Measurements from ENCODE around the gene CRIM1.

CRIM1 gene

DNA sequence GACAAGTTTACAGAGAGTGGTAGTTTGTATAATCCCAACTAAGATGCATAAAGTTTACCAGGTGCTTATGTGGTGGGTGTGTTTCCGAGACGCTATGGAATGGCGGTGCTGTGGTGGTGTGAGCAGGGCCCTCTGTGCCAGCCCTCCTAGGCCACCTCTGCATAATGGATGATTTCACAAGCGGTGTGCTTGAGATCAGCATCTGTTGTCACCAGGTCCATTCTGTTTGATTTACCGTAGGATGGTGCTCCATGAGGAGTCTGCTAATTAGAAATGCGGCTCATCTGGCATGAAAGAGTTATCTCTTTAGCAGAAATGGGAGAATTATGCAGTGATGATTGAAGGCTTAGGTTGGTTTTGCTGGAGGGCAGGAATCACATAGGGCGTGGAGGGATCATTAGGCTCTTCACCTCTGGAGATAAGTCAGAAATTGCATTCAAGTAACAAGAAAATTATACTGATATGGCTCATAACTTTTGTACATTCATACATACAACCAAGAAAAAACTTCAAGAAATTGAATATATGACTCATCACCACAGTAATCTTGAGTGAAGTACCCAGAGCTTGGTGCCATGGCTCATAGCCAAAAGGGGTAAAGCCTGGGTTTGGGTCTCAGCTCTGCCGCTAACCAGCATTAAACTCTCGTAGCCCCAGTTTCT, 41.4 kb downstream of the CRIM1 start:
- TF ChIP-seq CSDC2 (CRISPR knock-in tag; IDR thresholded peaks at IDR 0.05) (no peak), SNAI2 (CRISPR knock-in tag; IDR thresholded peaks at IDR 0.05) (no peak), CSRNP3 (CRISPR knock-in tag; IDR thresholded peaks at IDR 0.05) (no peak), ZNF565 (CRISPR knock-in tag; conservative IDR thresholded peaks at IDR 0.05; ENCODE audit: low read depth) (no peak), BACH2 (CRISPR knock-in tag; IDR thresholded peaks at IDR 0.05; ENCODE audit: borderline replicate concordance) (no peak), PPARA (CRISPR knock-in tag; IDR thresholded peaks at IDR 0.05; ENCODE audit: borderline replicate concordance) (no peak), GLIS3 (CRISPR knock-in tag; IDR thresholded peaks at IDR 0.05) (no peak), ISL1 (CRISPR knock-in tag; IDR thresholded peaks at IDR 0.05) (no peak), TCF4 (CRISPR knock-in tag; IDR thresholded peaks at IDR 0.05; ENCODE audit: borderline replicate concordance) (no peak), ZFP30 (CRISPR knock-in tag; IDR thresholded peaks at IDR 0.05) (no peak), TSHZ2 (CRISPR knock-in tag; IDR thresholded peaks at IDR 0.05) (no peak), ARNTL (CRISPR knock-in tag; IDR thresholded peaks at IDR 0.05; ENCODE audit: borderline replicate concordance, low read depth) (no peak), POU6F1 (CRISPR knock-in tag; IDR thresholded peaks at IDR 0.05; ENCODE audit: borderline replicate concordance, low read depth) (no peak)
- TF ChIP-seq, protein P1, sequence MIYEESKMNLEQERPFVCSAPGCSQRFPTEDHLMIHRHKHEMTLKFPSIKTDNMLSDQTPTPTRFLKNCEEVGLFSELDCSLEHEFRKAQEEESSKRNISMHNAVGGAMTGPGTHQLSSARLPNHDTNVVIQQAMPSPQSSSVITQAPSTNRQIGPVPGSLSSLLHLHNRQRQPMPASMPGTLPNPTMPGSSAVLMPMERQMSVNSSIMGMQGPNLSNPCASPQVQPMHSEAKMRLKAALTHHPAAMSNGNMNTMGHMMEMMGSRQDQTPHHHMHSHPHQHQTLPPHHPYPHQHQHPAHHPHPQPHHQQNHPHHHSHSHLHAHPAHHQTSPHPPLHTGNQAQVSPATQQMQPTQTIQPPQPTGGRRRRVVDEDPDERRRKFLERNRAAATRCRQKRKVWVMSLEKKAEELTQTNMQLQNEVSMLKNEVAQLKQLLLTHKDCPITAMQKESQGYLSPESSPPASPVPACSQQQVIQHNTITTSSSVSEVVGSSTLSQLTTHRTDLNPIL (CRISPR knock-in tag; IDR thresholded peaks at IDR 0.05; ENCODE audit: low read depth), result no peak
- 0 out of 3 replicates have a peak, but pooled peaks have one; percentile 2 for ATAC-seq

- no peak for TF ChIP-seq ZNF8 (CRISPR knock-in tag; IDR thresholded peaks at IDR 0.05)
- TF ChIP-seq GLIS3 (CRISPR knock-in tag; IDR thresholded peaks at IDR 0.05), result no peak
- no peak for TF ChIP-seq SNAI2 (CRISPR knock-in tag; IDR thresholded peaks at IDR 0.05)
- TF ChIP-seq PPARA (CRISPR knock-in tag; IDR thresholded peaks at IDR 0.05; ENCODE audit: borderline replicate concordance), result no peak
- ATAC-seq, result no peak
These were observed 42.3 kb downstream of the CRIM1 start for GRCh38 chr2:36397728-36398413.

- no peak for ATAC-seq
- TF ChIP-seq ESRRG (CRISPR knock-in tag; IDR thresholded peaks at IDR 0.05) (no peak), PATZ1 (CRISPR knock-in tag; IDR thresholded peaks at IDR 0.05; ENCODE audit: borderline replicate concordance) (no peak), CSRNP3 (CRISPR knock-in tag; IDR thresholded peaks at IDR 0.05) (no peak), TOX (CRISPR knock-in tag; IDR thresholded peaks at IDR 0.05; ENCODE audit: borderline replicate concordance) (no peak), SNAI2 (CRISPR knock-in tag; IDR thresholded peaks at IDR 0.05) (no peak), POU6F1 (CRISPR knock-in tag; IDR thresholded peaks at IDR 0.05; ENCODE audit: borderline replicate concordance, low read depth) (no peak), CSDC2 (CRISPR knock-in tag; IDR thresholded peaks at IDR 0.05) (no peak), BACH2 (CRISPR knock-in tag; IDR thresholded peaks at IDR 0.05; ENCODE audit: borderline replicate concordance) (no peak), TCF4 (CRISPR knock-in tag; IDR thresholded peaks at IDR 0.05; ENCODE audit: borderline replicate concordance) (no peak), ZNF70 (CRISPR knock-in tag; IDR thresholded peaks at IDR 0.05) (no peak), RARB (CRISPR knock-in tag; IDR thresholded peaks at IDR 0.05) (no peak), ZFP30 (CRISPR knock-in tag; IDR thresholded peaks at IDR 0.05) (no peak), ARNTL (CRISPR knock-in tag; IDR thresholded peaks at IDR 0.05; ENCODE audit: borderline replicate concordance, low read depth) (no peak), ZC3H10 (CRISPR knock-in tag; IDR thresholded peaks at IDR 0.05) (no peak), PPARA (CRISPR knock-in tag; IDR thresholded peaks at IDR 0.05; ENCODE audit: borderline replicate concordance) (no peak), OSR1 (CRISPR knock-in tag; IDR thresholded peaks at IDR 0.05) (no peak)
These were observed 43.5 kb downstream of the CRIM1 start for GRCh38 chr2:36399050-36399449.
